ENCODE results near the gene KLRD1. TPM values are rescaled to one million over a fixed set of nuclear protein-coding genes. Genes with fewer than 3 reads are reported as not detected.

Gene KLRD1
- total RNA-seq = 3.3 and 3.5 TPM in 2 replicates

GRCh38 chr12:10307630-10308029 is at the start of gene KLRD1:
Gene KLRD1, plus strand, starts transcription at chr12:10307870. Its CDS starts 208 bp downstream, at chr12:10308078.
- H3K4me3 Mint-ChIP-seq (ENCODE audit: low read depth) = no peak within 1 kb of the TSS
- intact Hi-C loops (cut with micrococcal nuclease) = loop anchor here (10.0 kb wide), 2 partner anchors 363 to 513 kb away; no protein-coding TSS in a partner anchor
- peaks cover 10% of the 10 kb centered on the region for H3K27me3 Mint-ChIP-seq (ENCODE audit: low read depth)
- peaks cover 30% of the 10 kb centered on the region for H3K4me1 Mint-ChIP-seq (ENCODE audit: low read depth)
- H3K36me3 Mint-ChIP-seq (ENCODE audit: low read depth) = peaks cover 11% of the 10 kb centered on the region
- DNase-seq (ENCODE audit: low spot score) = no peak
- H3K27ac Mint-ChIP-seq = no peak within 1 kb of the TSS
- peaks cover 9% of the 10 kb centered on the region for H3K9me3 Mint-ChIP-seq

GRCh38 chr12:10260927-10261326 is 46.7 kb upstream of the KLRD1 start:
- Mint-ChIP-seq H3K27me3 (ENCODE audit: low read depth) (peaks cover 25% of the 10 kb centered on the region), H3K4me3 (ENCODE audit: low read depth) (no peak overlapping the region), H3K36me3 (ENCODE audit: low read depth) (no peaks in the 10 kb centered on the region), H3K4me1 (ENCODE audit: low read depth) (no peaks in the 10 kb centered on the region), H3K27ac (no peak overlapping the region), H3K9me3 (peaks cover 13% of the 10 kb centered on the region)
- no peak for DNase-seq (ENCODE audit: low spot score)
- intact Hi-C loops (cut with micrococcal nuclease) = no loop called here

GRCh38 chr12:10268037-10268436 is 39.6 kb upstream of the KLRD1 start:
- H3K9me3 Mint-ChIP-seq = no peaks in the 10 kb centered on the region

GRCh38 chr12:10272467-10272866 is 35.2 kb upstream of the KLRD1 start:
- intact Hi-C loops (cut with micrococcal nuclease) = no loop called here
- no peaks in the 10 kb centered on the region for H3K9me3 Mint-ChIP-seq
- DNase-seq (ENCODE audit: low spot score) = no peak
- H3K4me3 Mint-ChIP-seq (ENCODE audit: low read depth) = no peak overlapping the region
- no peak overlapping the region for H3K27ac Mint-ChIP-seq
- H3K36me3 Mint-ChIP-seq (ENCODE audit: low read depth) = no peaks in the 10 kb centered on the region
- peaks cover 4% of the 10 kb centered on the region for H3K4me1 Mint-ChIP-seq (ENCODE audit: low read depth)
- H3K27me3 Mint-ChIP-seq (ENCODE audit: low read depth) = peaks cover 15% of the 10 kb centered on the region

More at GRCh38 chr12:10268037-10268436, 39.6 kb upstream of the KLRD1 start:
- intact Hi-C loops (cut with micrococcal nuclease) = no loop called here
- DNase-seq (ENCODE audit: low spot score) = no peak
- Mint-ChIP-seq H3K4me1 (ENCODE audit: low read depth) (no peaks in the 10 kb centered on the region), H3K27me3 (ENCODE audit: low read depth) (peaks cover 13% of the 10 kb centered on the region), H3K4me3 (ENCODE audit: low read depth) (no peak overlapping the region), H3K36me3 (ENCODE audit: low read depth) (no peaks in the 10 kb centered on the region), H3K27ac (no peak overlapping the region)

- Mint-ChIP-seq H3K4me1 (ENCODE audit: low read depth) (peaks cover 4% of the 10 kb centered on the region), H3K27ac (no peak overlapping the region), H3K27me3 (ENCODE audit: low read depth) (peaks cover 25% of the 10 kb centered on the region), H3K9me3 (peaks cover 4% of the 10 kb centered on the region), H3K36me3 (ENCODE audit: low read depth) (no peaks in the 10 kb centered on the region), H3K4me3 (ENCODE audit: low read depth) (no peak overlapping the region)
- intact Hi-C loops (cut with micrococcal nuclease) = no loop called here
- no peak for DNase-seq (ENCODE audit: low spot score)
These were observed 30.9 kb upstream of the KLRD1 start for GRCh38 chr12:10276774-10277173.

- peaks cover 4% of the 10 kb centered on the region for H3K9me3 Mint-ChIP-seq
- H3K4me1 Mint-ChIP-seq (ENCODE audit: low read depth) = peaks cover 4% of the 10 kb centered on the region
- H3K27ac Mint-ChIP-seq = no peak overlapping the region
- peaks cover 25% of the 10 kb centered on the region for H3K27me3 Mint-ChIP-seq (ENCODE audit: low read depth)
- DNase-seq (ENCODE audit: low spot score) = no peak
- no peak overlapping the region for H3K4me3 Mint-ChIP-seq (ENCODE audit: low read depth)
- H3K36me3 Mint-ChIP-seq (ENCODE audit: low read depth) = no peaks in the 10 kb centered on the region
- intact Hi-C loops (cut with micrococcal nuclease) = no loop called here
These were observed 29.6 kb upstream of the KLRD1 start for GRCh38 chr12:10278104-10278503.

- Mint-ChIP-seq H3K27ac (no peak overlapping the region), H3K36me3 (ENCODE audit: low read depth) (no peaks in the 10 kb centered on the region), H3K9me3 (peaks cover 4% of the 10 kb centered on the region), H3K4me1 (ENCODE audit: low read depth) (peaks cover 4% of the 10 kb centered on the region), H3K4me3 (ENCODE audit: low read depth) (no peak overlapping the region), H3K27me3 (ENCODE audit: low read depth) (peaks cover 28% of the 10 kb centered on the region)
- intact Hi-C loops (cut with micrococcal nuclease) = no loop called here
- DNase-seq (ENCODE audit: low spot score) = no peak
These were observed 27.7 kb upstream of the KLRD1 start for GRCh38 chr12:10279937-10280336.

GRCh38 chr12:10283027-10283426 is 24.6 kb upstream of the KLRD1 start:
- intact Hi-C loops (cut with micrococcal nuclease) = no loop called here
- peaks cover 4% of the 10 kb centered on the region for H3K9me3 Mint-ChIP-seq
- H3K27ac Mint-ChIP-seq = no peak overlapping the region
- H3K36me3 Mint-ChIP-seq (ENCODE audit: low read depth) = no peaks in the 10 kb centered on the region
- peaks cover 23% of the 10 kb centered on the region for H3K27me3 Mint-ChIP-seq (ENCODE audit: low read depth)
- peaks cover 4% of the 10 kb centered on the region for H3K4me1 Mint-ChIP-seq (ENCODE audit: low read depth)
- H3K4me3 Mint-ChIP-seq (ENCODE audit: low read depth) = no peak overlapping the region
- no peak for DNase-seq (ENCODE audit: low spot score)

- intact Hi-C loops (cut with micrococcal nuclease) = loop anchor here (5.0 kb wide), 1 partner anchor 36 kb away; no protein-coding TSS in a partner anchor
- Mint-ChIP-seq H3K27ac (no peak overlapping the region), H3K36me3 (ENCODE audit: low read depth) (no peaks in the 10 kb centered on the region), H3K4me1 (ENCODE audit: low read depth) (peaks cover 12% of the 10 kb centered on the region), H3K27me3 (ENCODE audit: low read depth) (peaks cover 6% of the 10 kb centered on the region), H3K9me3 (peaks cover 2% of the 10 kb centered on the region), H3K4me3 (ENCODE audit: low read depth) (no peak overlapping the region)
- DNase-seq (ENCODE audit: low spot score) = no peak
These were observed 21.8 kb upstream of the KLRD1 start for GRCh38 chr12:10285919-10286318.

GRCh38 chr12:10289005-10289754 is 18.5 kb upstream of the KLRD1 start:
- intact Hi-C loops (cut with micrococcal nuclease) = loop anchor here (2.0 to 5.0 kb wide), 2 partner anchors 14 to 33 kb away; no protein-coding TSS in a partner anchor
- no peaks in the 10 kb centered on the region for H3K36me3 Mint-ChIP-seq (ENCODE audit: low read depth)
- H3K27me3 Mint-ChIP-seq (ENCODE audit: low read depth) = no peaks in the 10 kb centered on the region
- H3K27ac Mint-ChIP-seq = no peak overlapping the region
- peaks cover 4% of the 10 kb centered on the region for H3K9me3 Mint-ChIP-seq
- DNase-seq (ENCODE audit: low spot score) = no peak
- H3K4me3 Mint-ChIP-seq (ENCODE audit: low read depth) = no peak overlapping the region
- H3K4me1 Mint-ChIP-seq (ENCODE audit: low read depth) = peaks cover 30% of the 10 kb centered on the region

GRCh38 chr12:10291030-10291429 is 16.6 kb upstream of the KLRD1 start:
- peaks cover 10% of the 10 kb centered on the region for H3K9me3 Mint-ChIP-seq
- no peak overlapping the region for H3K4me3 Mint-ChIP-seq (ENCODE audit: low read depth)
- H3K36me3 Mint-ChIP-seq (ENCODE audit: low read depth) = no peaks in the 10 kb centered on the region
- H3K4me1 Mint-ChIP-seq (ENCODE audit: low read depth) = peaks cover 27% of the 10 kb centered on the region
- intact Hi-C loops (cut with micrococcal nuclease) = no loop called here
- H3K27me3 Mint-ChIP-seq (ENCODE audit: low read depth) = no peaks in the 10 kb centered on the region
- H3K27ac Mint-ChIP-seq = no peak overlapping the region
- no peak for DNase-seq (ENCODE audit: low spot score)

- Mint-ChIP-seq H3K9me3 (peaks cover 10% of the 10 kb centered on the region), H3K4me3 (ENCODE audit: low read depth) (no peak overlapping the region), H3K27ac (peak overlapping the region; percentile 38), H3K27me3 (ENCODE audit: low read depth) (no peaks in the 10 kb centered on the region), H3K36me3 (ENCODE audit: low read depth) (no peaks in the 10 kb centered on the region), H3K4me1 (ENCODE audit: low read depth) (peaks cover 39% of the 10 kb centered on the region)
- intact Hi-C loops (cut with micrococcal nuclease) = loop anchor here (1.0 kb wide), 1 partner anchor 8 kb away; no protein-coding TSS in a partner anchor
- DNase-seq (ENCODE audit: low spot score) = no peak
These were observed 14.5 kb upstream of the KLRD1 start for GRCh38 chr12:10293151-10293550.

- Mint-ChIP-seq H3K4me1 (ENCODE audit: low read depth) (peaks cover 39% of the 10 kb centered on the region), H3K4me3 (ENCODE audit: low read depth) (no peak overlapping the region), H3K9me3 (peaks cover 10% of the 10 kb centered on the region), H3K36me3 (ENCODE audit: low read depth) (no peaks in the 10 kb centered on the region), H3K27ac (peak overlapping the region; percentile 77), H3K27me3 (ENCODE audit: low read depth) (no peaks in the 10 kb centered on the region)
- intact Hi-C loops (cut with micrococcal nuclease) = loop anchor here (1.0 kb wide), 1 partner anchor 8 kb away; no protein-coding TSS in a partner anchor
- no peak for DNase-seq (ENCODE audit: low spot score)
These were observed 14.0 kb upstream of the KLRD1 start for GRCh38 chr12:10293570-10294227.
